ENCODE data around the gene UBL5. TPM values are rescaled to one million over a fixed set of nuclear protein-coding genes. Genes with fewer than 3 reads are reported as not detected.

The UBL5 gene
- total RNA-seq, 2 experiments from 2014 or later, result 313 to 321 TPM

DNA sequence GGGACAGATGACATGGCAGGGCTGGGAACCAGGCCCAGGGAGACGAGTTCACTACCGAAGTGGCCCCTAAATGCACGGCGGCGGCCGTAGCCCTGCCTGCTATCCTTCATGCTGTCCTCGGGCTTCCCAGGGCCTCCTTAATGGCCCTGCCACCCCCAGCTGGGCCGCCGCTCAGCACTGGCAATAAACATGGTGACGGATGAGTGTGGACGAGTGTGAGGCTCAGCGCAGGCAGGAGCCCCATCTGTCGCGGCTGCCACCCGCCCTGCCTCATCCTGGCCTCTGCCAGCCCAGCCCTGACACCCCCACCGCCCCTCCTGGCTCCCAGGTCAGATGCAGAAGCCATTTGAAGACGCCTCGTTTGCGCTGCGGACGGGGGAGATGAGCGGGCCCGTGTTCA, 21.0 kb downstream of the UBL5 start:
- Mint-ChIP-seq H3K27ac (no peak overlapping the region), H3K27me3 (no peaks in the 10 kb centered on the region), H3K36me3 (ENCODE audit: low read depth) (peaks cover 13% of the 10 kb centered on the region), H3K4me1 (ENCODE audit: low read depth) (peaks cover 26% of the 10 kb centered on the region), H3K9me3 (no peaks in the 10 kb centered on the region), H3K4me3 (no peak overlapping the region)
- no peak for DNase-seq
- ChIA-PET POLR2A (no interaction called here), CTCF (no interaction called here)
- TF ChIP-seq, protein P1, sequence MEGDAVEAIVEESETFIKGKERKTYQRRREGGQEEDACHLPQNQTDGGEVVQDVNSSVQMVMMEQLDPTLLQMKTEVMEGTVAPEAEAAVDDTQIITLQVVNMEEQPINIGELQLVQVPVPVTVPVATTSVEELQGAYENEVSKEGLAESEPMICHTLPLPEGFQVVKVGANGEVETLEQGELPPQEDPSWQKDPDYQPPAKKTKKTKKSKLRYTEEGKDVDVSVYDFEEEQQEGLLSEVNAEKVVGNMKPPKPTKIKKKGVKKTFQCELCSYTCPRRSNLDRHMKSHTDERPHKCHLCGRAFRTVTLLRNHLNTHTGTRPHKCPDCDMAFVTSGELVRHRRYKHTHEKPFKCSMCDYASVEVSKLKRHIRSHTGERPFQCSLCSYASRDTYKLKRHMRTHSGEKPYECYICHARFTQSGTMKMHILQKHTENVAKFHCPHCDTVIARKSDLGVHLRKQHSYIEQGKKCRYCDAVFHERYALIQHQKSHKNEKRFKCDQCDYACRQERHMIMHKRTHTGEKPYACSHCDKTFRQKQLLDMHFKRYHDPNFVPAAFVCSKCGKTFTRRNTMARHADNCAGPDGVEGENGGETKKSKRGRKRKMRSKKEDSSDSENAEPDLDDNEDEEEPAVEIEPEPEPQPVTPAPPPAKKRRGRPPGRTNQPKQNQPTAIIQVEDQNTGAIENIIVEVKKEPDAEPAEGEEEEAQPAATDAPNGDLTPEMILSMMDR (IDR thresholded peaks at IDR 0.05), result no peak
- ATAC-seq, result no peak
- intact Hi-C loops (cut with micrococcal nuclease), result no loop called here

- H3K27ac Mint-ChIP-seq, result no peak overlapping the region
- H3K4me3 Mint-ChIP-seq, result no peak overlapping the region
- POLR2A ChIA-PET, result interaction anchor here (1.3 kb wide), 1 partner anchor 10 kb away, joined by 3 read pairs; no protein-coding TSS in a partner anchor
- H3K27me3 Mint-ChIP-seq, result no peaks in the 10 kb centered on the region
- TF ChIP-seq, protein P1 (IDR thresholded peaks at IDR 0.05), result no peak
- ATAC-seq (no peak), DNase-seq (no peak)
- intact Hi-C loops (cut with micrococcal nuclease), result no loop called here
- CTCF ChIA-PET, result no interaction called here
- H3K9me3 Mint-ChIP-seq, result no peaks in the 10 kb centered on the region
- peaks cover 29% of the 10 kb centered on the region for H3K4me1 Mint-ChIP-seq (ENCODE audit: low read depth)
- H3K36me3 Mint-ChIP-seq (ENCODE audit: low read depth), result peaks cover 10% of the 10 kb centered on the region
Observed at GRCh38 chr19:9849791-9850190, 22.1 kb downstream of the UBL5 start.

DNA sequence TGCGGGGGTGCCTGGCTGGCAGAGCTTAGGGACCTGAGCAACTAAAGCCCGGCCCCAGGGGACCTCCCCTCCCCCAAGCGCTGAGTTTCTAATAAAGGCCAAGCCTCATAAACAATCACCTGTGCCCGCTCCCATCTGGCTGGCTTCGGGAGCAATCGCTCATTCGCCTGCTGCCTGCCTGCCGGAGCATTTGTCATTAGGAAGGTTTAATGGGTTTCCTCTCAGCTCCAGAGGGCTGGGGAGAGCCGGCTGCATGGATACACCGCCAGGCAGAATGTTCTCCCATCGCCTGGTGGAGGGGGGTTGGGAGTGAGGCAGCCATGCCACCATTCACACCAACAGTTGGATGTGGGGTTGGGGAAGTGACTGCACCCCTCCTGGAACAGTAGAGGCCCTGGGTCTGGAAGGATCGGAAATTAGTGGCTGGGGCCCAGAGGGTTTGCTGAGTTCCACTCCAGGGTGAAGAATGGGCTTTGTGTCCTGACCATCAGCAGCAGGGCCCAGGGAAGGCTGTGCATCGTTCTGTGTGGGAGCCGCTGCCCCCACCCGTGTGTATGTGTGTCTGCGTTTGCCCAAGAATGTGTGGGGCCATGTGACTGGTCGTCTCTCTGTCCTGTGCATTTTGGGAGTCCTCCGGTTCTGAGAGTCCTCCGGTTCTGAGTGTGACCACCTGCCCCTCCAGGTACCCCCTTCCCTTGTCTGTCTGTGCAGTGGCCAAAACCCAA, 22.7 kb downstream of the UBL5 start:
- H3K27ac Mint-ChIP-seq, result no peak overlapping the region
- H3K36me3 Mint-ChIP-seq (ENCODE audit: low read depth), result peaks cover 5% of the 10 kb centered on the region
- H3K27me3 Mint-ChIP-seq, result no peaks in the 10 kb centered on the region
- no peaks in the 10 kb centered on the region for H3K9me3 Mint-ChIP-seq
- ATAC-seq (no peak), DNase-seq (no peak)
- TF ChIP-seq, protein P1 (IDR thresholded peaks at IDR 0.05), result no peak
- POLR2A ChIA-PET, result interaction anchor here (1.3 kb wide), 1 partner anchor 10 kb away, joined by 3 read pairs; no protein-coding TSS in a partner anchor
- peaks cover 26% of the 10 kb centered on the region for H3K4me1 Mint-ChIP-seq (ENCODE audit: low read depth)
- intact Hi-C loops (cut with micrococcal nuclease), result no loop called here
- H3K4me3 Mint-ChIP-seq, result no peak overlapping the region
- CTCF ChIA-PET, result no interaction called here

- CTCF ChIA-PET, result no interaction called here
- no peak overlapping the region for H3K4me3 Mint-ChIP-seq
- H3K4me1 Mint-ChIP-seq (ENCODE audit: low read depth), result peaks cover 39% of the 10 kb centered on the region
- TF ChIP-seq, protein P1 (IDR thresholded peaks at IDR 0.05), result no peak
- DNase-seq (no peak), ATAC-seq (no peak)
- H3K36me3 Mint-ChIP-seq (ENCODE audit: low read depth), result peaks cover 6% of the 10 kb centered on the region
- H3K27me3 Mint-ChIP-seq, result no peaks in the 10 kb centered on the region
- H3K9me3 Mint-ChIP-seq, result no peaks in the 10 kb centered on the region
- POLR2A ChIA-PET, result no interaction called here
- no peak overlapping the region for H3K27ac Mint-ChIP-seq
- intact Hi-C loops (cut with micrococcal nuclease), result no loop called here
Observed at GRCh38 chr19:9854282-9854846, 26.6 kb downstream of the UBL5 start.

- intact Hi-C loops (cut with micrococcal nuclease), result no loop called here
- Mint-ChIP-seq H3K27me3 (no peaks in the 10 kb centered on the region), H3K4me1 (ENCODE audit: low read depth) (peaks cover 59% of the 10 kb centered on the region), H3K9me3 (no peaks in the 10 kb centered on the region), H3K27ac (peak overlapping the region; percentile 77), H3K36me3 (ENCODE audit: low read depth) (peaks cover 6% of the 10 kb centered on the region), H3K4me3 (no peak overlapping the region)
- ATAC-seq, result no peak
- TF ChIP-seq, protein P1 (IDR thresholded peaks at IDR 0.05), result no peak
- ChIA-PET POLR2A (no interaction called here), CTCF (interaction anchor here (0.9 to 1.5 kb wide), 3 partner anchors 9 to 171 kb away, joined by 3 to 4 read pairs (median 4); no protein-coding TSS in a partner anchor)
- no peak for DNase-seq
Observed at GRCh38 chr19:9856609-9857008, 28.9 kb downstream of the UBL5 start.

All from activated CD8-positive, alpha-beta T cell treated with anti-CD3 and anti-CD28 coated beads for 36 hours (primary cell).